IMR-90 (cell line): ENCODE results near the gene PEAK1. TPM values are rescaled to one million over a fixed set of nuclear protein-coding genes. Genes with fewer than 3 reads are reported as not detected.

ENCODE experiments used
- ATAC-seq: fragments of 200-7000 bp; cut with Tn5 transposase; 2 replicates; pipeline ENCODE4 v1.9.1; 2020; ENCODE audit warnings: low read depth, mild to moderate bottlenecking, moderate library complexity
- BruUV-seq: library from RNA; stranded (reverse); fragments of 400-500 nt; replicated peaks from 2 replicates; lab custom pipeline; 2021; lab: Mats Ljungman, UMichigan
- CTCF ChIA-PET: fragments of 300-600 bp; formaldehyde crosslinking; extraction: SDS; loops from one replicate; lab custom pipeline; 2021; ENCODE audit warnings: antibody characterized with exemption; lab: Yijun Ruan, JAX
- POLR2A ChIA-PET: fragments of 300-600 bp; sonication (Branson Sonifier 250); formaldehyde crosslinking; loops from one replicate; lab custom pipeline; 2022; ENCODE audit warnings: antibody characterized with exemption; ENCODE audit not compliant: unreplicated experiment; lab: Charles Lee
- DNase-seq: peaks from one replicate; pipeline ENCODE4 v3.0.0; 2013
- H2AFZ ChIP-seq: replicated peaks from 2 replicates; pipeline ENCODE3; 2013; ENCODE audit warnings: low read length, mild to moderate bottlenecking; ENCODE audit not compliant: poor library complexity
- H2AK5ac ChIP-seq: 2 replicates; pipeline ENCODE4 v1.6.1; 2013; ENCODE audit warnings: low read depth, low read length, inconsistent platforms
- H2AK9ac ChIP-seq: replicated peaks from 2 replicates; pipeline ENCODE3; 2013; ENCODE audit warnings: mild to moderate bottlenecking, low read depth, low read length, moderate library complexity; ENCODE audit not compliant: poor library complexity
- H2BK120ac ChIP-seq: 2 replicates; pipeline ENCODE4 v1.6.1; 2013; ENCODE audit warnings: low read depth, low read length, inconsistent platforms
- H2BK15ac ChIP-seq: 3 replicates; pipeline ENCODE4 v1.6.1; 2013; ENCODE audit warnings: low read depth, low read length, inconsistent platforms
- H2BK20ac ChIP-seq: 2 replicates; pipeline ENCODE4 v1.6.1; 2013; ENCODE audit warnings: low read depth, mild to moderate bottlenecking, inconsistent platforms, low read length, moderate library complexity
- H2BK5ac ChIP-seq: 2 replicates; pipeline ENCODE4 v1.6.1; 2013; ENCODE audit warnings: mild to moderate bottlenecking, low read depth, low read length, inconsistent platforms; ENCODE audit not compliant: poor library complexity, severe bottlenecking
- H3K14ac ChIP-seq: replicated peaks from 2 replicates; pipeline ENCODE4 v1.6.1; 2013; ENCODE audit warnings: low read depth, low read length, inconsistent platforms
- H3K18ac ChIP-seq: 2 replicates; pipeline ENCODE4 v1.6.1; 2013; ENCODE audit warnings: low read depth, low read length, control low read depth
- H3K23ac ChIP-seq: 2 replicates; pipeline ENCODE4 v1.6.1; 2013; ENCODE audit warnings: low read depth, low read length, inconsistent platforms
- H3K27ac ChIP-seq: 2 replicates; pipeline ENCODE4 v1.5.1; 2013; ENCODE audit warnings: mild to moderate bottlenecking, control low read depth, low read length; ENCODE audit not compliant: insufficient read depth
- H3K27me3 ChIP-seq: 2 replicates; pipeline ENCODE4 v1.6.1; 2013; ENCODE audit warnings: low read length; ENCODE audit not compliant: control insufficient read depth, insufficient read depth
- H3K36me3 ChIP-seq: 2 replicates; pipeline ENCODE4 v1.6.1; 2013; ENCODE audit warnings: low read length, mixed read lengths; ENCODE audit not compliant: control insufficient read depth, insufficient read depth
- H3K4ac ChIP-seq: 2 replicates; pipeline ENCODE4 v1.6.1; 2013; ENCODE audit warnings: low read depth, low read length, inconsistent platforms
- H3K4me1 ChIP-seq: 2 replicates; pipeline ENCODE4 v1.6.1; 2013; ENCODE audit warnings: low read length, mixed read lengths; ENCODE audit not compliant: control insufficient read depth, insufficient read depth
- H3K4me2 ChIP-seq: 2 replicates; pipeline ENCODE4 v1.6.1; 2013; ENCODE audit warnings: low read depth, mild to moderate bottlenecking, control low read depth, low read length, moderate library complexity
- H3K4me3 ChIP-seq: 2 replicates; pipeline ENCODE4 v1.5.1; 2013; ENCODE audit warnings: low read depth, mild to moderate bottlenecking, control low read depth, low read length, moderate library complexity; ENCODE audit not compliant: insufficient read depth
- H3K56ac ChIP-seq: 2 replicates; pipeline ENCODE4 v1.6.1; 2013; ENCODE audit warnings: low read length, inconsistent platforms; ENCODE audit not compliant: insufficient read depth; ENCODE audit errors: extremely low read depth
- H3K79me1 ChIP-seq, 2 experiments: 2 replicates each; pipeline ENCODE4 v1.6.1; 2013; ENCODE audit warnings: low read length in 2 of 2, inconsistent platforms in 1 of 2, low read depth in 1 of 2
- H3K9ac ChIP-seq: 2 replicates; pipeline ENCODE4 v1.6.1; 2013; ENCODE audit warnings: low read depth, low read length, control low read depth
- H3K9me1 ChIP-seq: 2 replicates; pipeline ENCODE4 v1.6.1; 2013; ENCODE audit warnings: low read length, inconsistent platforms; ENCODE audit not compliant: insufficient read depth
- H3K9me3 ChIP-seq: 2 replicates; pipeline ENCODE4 v1.6.1; 2013; ENCODE audit warnings: low read length; ENCODE audit not compliant: control insufficient read depth, insufficient read depth
- H4K20me1 ChIP-seq: 2 replicates; pipeline ENCODE4 v1.6.1; 2013; ENCODE audit warnings: low read length, inconsistent platforms; ENCODE audit not compliant: insufficient read depth
- H4K5ac ChIP-seq: 2 replicates; pipeline ENCODE4 v1.6.1; 2013; ENCODE audit warnings: mild to moderate bottlenecking, low read depth, low read length, control low read depth
- H4K8ac ChIP-seq, 2 experiments: 2 replicates each; pipeline ENCODE4 v1.6.1; 2013; ENCODE audit warnings: low read depth in 2 of 2, low read length in 2 of 2, control low read depth in 1 of 2, inconsistent platforms in 1 of 2
- H4K91ac ChIP-seq: 2 replicates; pipeline ENCODE4 v1.6.1; 2013; ENCODE audit warnings: low read depth, low read length, inconsistent platforms; ENCODE audit not compliant: insufficient read depth
- BHLHE40 ChIP-seq: fragments of 150-350 bp; IDR thresholded peaks from 2 replicates; pipeline ENCODE4 v1.6.1; 2016; ENCODE audit warnings: mild to moderate bottlenecking, low read depth, low read length
- CEBPB ChIP-seq: IDR thresholded peaks from 2 replicates; pipeline ENCODE4 v1.6.1; 2012; ENCODE audit warnings: low read depth, low read length, improper control_type of control experiment
- CHD1 ChIP-seq: IDR thresholded peaks from 2 replicates; pipeline ENCODE4 v1.6.1; 2012; ENCODE audit warnings: low read depth, low read length, improper control_type of control experiment
- FOS ChIP-seq: fragments of 150-350 bp; IDR thresholded peaks from 2 replicates; pipeline ENCODE4 v1.6.1; 2016; ENCODE audit warnings: low read depth, low read length
- MAZ ChIP-seq: IDR thresholded peaks from 2 replicates; pipeline ENCODE4 v1.6.1; 2012; ENCODE audit warnings: low read depth, mild to moderate bottlenecking, low read length, improper control_type of control experiment, moderate library complexity, borderline replicate concordance
- MXI1 ChIP-seq: IDR thresholded peaks from 2 replicates; pipeline ENCODE4 v1.6.1; 2012; ENCODE audit warnings: low read depth, mild to moderate bottlenecking, low read length, moderate library complexity, borderline replicate concordance
- NFE2L2 ChIP-seq: fragments of 150-350 bp; IDR thresholded peaks from 2 replicates; pipeline ENCODE4 v1.6.1; 2016; ENCODE audit warnings: low read depth, mild to moderate bottlenecking, low read length
- POLR2A ChIP-seq: IDR thresholded peaks from 2 replicates; pipeline ENCODE4 v1.6.1; 2012; ENCODE audit warnings: mild to moderate bottlenecking, low read depth, low read length
- RCOR1 ChIP-seq: IDR thresholded peaks from 2 replicates; pipeline ENCODE4 v1.6.1; 2012; ENCODE audit warnings: mild to moderate bottlenecking, low read length, improper control_type of control experiment; ENCODE audit not compliant: insufficient replicate concordance
- SMC3 ChIP-seq: fragments of 150-350 bp; IDR thresholded peaks from 2 replicates; pipeline ENCODE4 v1.6.1; 2016; ENCODE audit warnings: low read depth, mild to moderate bottlenecking, antibody characterized with exemption, low read length, moderate library complexity
- WGBS, 2 experiments: methylation state at CpG; one replicate each; pipeline versions ENCODE4 v1.1.5 to v1.1.7; 2013; ENCODE audit warnings: missing lambda C conversion rate in 2 of 2; ENCODE audit not compliant: insufficient read length in 1 of 2; ENCODE audit errors: extremely low coverage in 2 of 2; 5-methylcytosine and 5-hydroxymethylcytosine counted together
- dilution Hi-C: fragments of 300-500 bp; cut with HindIII; formaldehyde crosslinking; loops from one replicate; pipeline ENCODE4 v1.14.3; 2018; ENCODE audit warnings: low sequenced_read_pairs; ENCODE audit not compliant: unreplicated experiment
- in situ Hi-C: fragments of 300-500 bp; cut with MboI; formaldehyde crosslinking; loops from 3 replicates; pipeline ENCODE4 v1.14.3; 2019; ENCODE audit warnings: low sequenced_read_pairs, inconsistent platforms, mixed read lengths
- intact Hi-C: fragments of 100-400 bp; cut with micrococcal nuclease; formaldehyde crosslinking; loops from 2 replicates; pipeline ENCODE4 v1.10.0; 2022
- polyA plus RNA-seq, 3 experiments: library from polyadenylated mRNA; depleted of rRNA; stranded (reverse); fragments of >200 nt; gene quantifications; 2 replicates each; pipeline ENCODE4 v1.2.3, GENCODE V29; 2012; ENCODE audit warnings: low replicate concordance in 1 of 3
- total RNA-seq: library from RNA; depleted of rRNA; stranded (reverse); fragments of >200 nt; gene quantifications from 2 replicates; pipeline ENCODE4 v1.2.3, GENCODE V29; 2012
- TF ChIP-seq, protein P1 (sequence below): fragments of 150-350 bp; IDR thresholded peaks from 2 replicates; pipeline ENCODE4 v1.6.1; 2016; ENCODE audit warnings: low read depth, mild to moderate bottlenecking, low read length, moderate library complexity, borderline replicate concordance
- TF ChIP-seq, protein P2 (sequence below): conservative IDR thresholded peaks from 2 replicates; pipeline ENCODE4 v1.5.1; 2012; ENCODE audit warnings: mild to moderate bottlenecking, low read depth, low read length, improper control_type of control experiment
- TF ChIP-seq, protein P3 (sequence below): fragments of 150-350 bp; IDR thresholded peaks from 2 replicates; pipeline ENCODE4 v1.6.1; 2017; ENCODE audit warnings: mild to moderate bottlenecking, antibody characterized with exemption, low read length, low read depth

The PEAK1 gene
- total and polyA plus RNA-seq, 2 of the 4 experiments (the other 2 are of a cell fraction): 21.5 to 43.9 TPM

DNA sequence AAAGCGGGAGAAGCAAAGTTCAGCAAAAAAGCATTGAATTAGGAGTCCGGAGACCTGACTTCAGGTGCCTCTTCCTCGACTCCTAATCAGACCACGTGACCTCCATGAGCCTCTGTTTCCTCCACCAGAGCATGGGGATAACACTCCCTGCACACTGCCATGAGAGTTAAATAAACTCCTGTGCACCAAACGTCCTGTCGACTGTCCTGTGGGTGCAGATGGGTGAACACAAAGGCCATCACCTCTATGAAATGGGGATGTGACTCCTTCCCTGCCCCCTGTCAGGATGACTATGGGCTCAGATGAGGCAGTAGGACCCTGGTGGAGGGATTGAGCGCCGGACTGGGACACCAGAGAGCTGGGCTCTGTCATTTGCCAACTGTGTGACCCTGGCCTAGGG lies 335.5 kb downstream of the PEAK1 start:
- Histone ChIP-seq H2AK9ac (peak overlapping the region; percentile 23), H2BK20ac (peak overlapping the region; percentile 63), H3K27ac (no peak overlapping the region), H4K5ac (no peak overlapping the region), H2BK120ac (peak overlapping the region; percentile 2), H3K18ac (0 out of 2 replicates have a peak overlapping the region, but pooled peaks have one; percentile 13), H4K91ac (no peak overlapping the region), H3K4ac (peak overlapping the region; percentile 10), H3K4me3 (no peak overlapping the region), H2BK5ac (no peak overlapping the region), H3K4me1 (peaks cover 18% of the 10 kb centered on the region), H2AFZ (peak overlapping the region; percentile 13), H3K23ac (peak overlapping the region; percentile 35; the same call in 1 of the 2 replicates), H3K9me1 (peaks cover 13% of the 10 kb centered on the region), H3K27me3 (no peaks in the 10 kb centered on the region), H3K56ac (no peak overlapping the region), H3K14ac (peak overlapping the region; percentile 10), H2BK15ac (no peak overlapping the region), H4K8ac (no peak overlapping the region), H2AK5ac (peak overlapping the region; percentile 24; the same call in 1 of the 2 replicates), H3K4me2 (no peak overlapping the region), H3K9me3 (no peaks in the 10 kb centered on the region), H3K36me3 (no peaks in the 10 kb centered on the region), H3K9ac (no peak overlapping the region), H4K20me1 (no peaks in the 10 kb centered on the region), H3K79me1 (no peaks in the 10 kb centered on the region)
- no peak for TF ChIP-seq CEBPB
- TF ChIP-seq MXI1: no peak
- no peak for TF ChIP-seq MAZ
- TF ChIP-seq, protein P1, sequence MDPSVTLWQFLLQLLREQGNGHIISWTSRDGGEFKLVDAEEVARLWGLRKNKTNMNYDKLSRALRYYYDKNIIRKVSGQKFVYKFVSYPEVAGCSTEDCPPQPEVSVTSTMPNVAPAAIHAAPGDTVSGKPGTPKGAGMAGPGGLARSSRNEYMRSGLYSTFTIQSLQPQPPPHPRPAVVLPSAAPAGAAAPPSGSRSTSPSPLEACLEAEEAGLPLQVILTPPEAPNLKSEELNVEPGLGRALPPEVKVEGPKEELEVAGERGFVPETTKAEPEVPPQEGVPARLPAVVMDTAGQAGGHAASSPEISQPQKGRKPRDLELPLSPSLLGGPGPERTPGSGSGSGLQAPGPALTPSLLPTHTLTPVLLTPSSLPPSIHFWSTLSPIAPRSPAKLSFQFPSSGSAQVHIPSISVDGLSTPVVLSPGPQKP: no peak
- TF ChIP-seq FOS: no peak
- TF ChIP-seq CHD1: no peak
- TF ChIP-seq BHLHE40: no peak
- TF ChIP-seq NFE2L2: no peak
- TF ChIP-seq, protein P2, sequence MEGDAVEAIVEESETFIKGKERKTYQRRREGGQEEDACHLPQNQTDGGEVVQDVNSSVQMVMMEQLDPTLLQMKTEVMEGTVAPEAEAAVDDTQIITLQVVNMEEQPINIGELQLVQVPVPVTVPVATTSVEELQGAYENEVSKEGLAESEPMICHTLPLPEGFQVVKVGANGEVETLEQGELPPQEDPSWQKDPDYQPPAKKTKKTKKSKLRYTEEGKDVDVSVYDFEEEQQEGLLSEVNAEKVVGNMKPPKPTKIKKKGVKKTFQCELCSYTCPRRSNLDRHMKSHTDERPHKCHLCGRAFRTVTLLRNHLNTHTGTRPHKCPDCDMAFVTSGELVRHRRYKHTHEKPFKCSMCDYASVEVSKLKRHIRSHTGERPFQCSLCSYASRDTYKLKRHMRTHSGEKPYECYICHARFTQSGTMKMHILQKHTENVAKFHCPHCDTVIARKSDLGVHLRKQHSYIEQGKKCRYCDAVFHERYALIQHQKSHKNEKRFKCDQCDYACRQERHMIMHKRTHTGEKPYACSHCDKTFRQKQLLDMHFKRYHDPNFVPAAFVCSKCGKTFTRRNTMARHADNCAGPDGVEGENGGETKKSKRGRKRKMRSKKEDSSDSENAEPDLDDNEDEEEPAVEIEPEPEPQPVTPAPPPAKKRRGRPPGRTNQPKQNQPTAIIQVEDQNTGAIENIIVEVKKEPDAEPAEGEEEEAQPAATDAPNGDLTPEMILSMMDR: no peak
- TF ChIP-seq POLR2A: no peak
- TF ChIP-seq, protein P3, sequence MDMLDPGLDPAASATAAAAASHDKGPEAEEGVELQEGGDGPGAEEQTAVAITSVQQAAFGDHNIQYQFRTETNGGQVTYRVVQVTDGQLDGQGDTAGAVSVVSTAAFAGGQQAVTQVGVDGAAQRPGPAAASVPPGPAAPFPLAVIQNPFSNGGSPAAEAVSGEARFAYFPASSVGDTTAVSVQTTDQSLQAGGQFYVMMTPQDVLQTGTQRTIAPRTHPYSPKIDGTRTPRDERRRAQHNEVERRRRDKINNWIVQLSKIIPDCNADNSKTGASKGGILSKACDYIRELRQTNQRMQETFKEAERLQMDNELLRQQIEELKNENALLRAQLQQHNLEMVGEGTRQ: no peak
- no peak for TF ChIP-seq SMC3
- no peak for TF ChIP-seq RCOR1
- CTCF ChIA-PET: no interaction called here
- intact Hi-C loops (no loop called here), dilution Hi-C loops (no loop called here), in situ Hi-C loops (no loop called here)
- POLR2A ChIA-PET: no interaction called here
- 100% methylated on average over 3 of the region's 8 CpGs; no CpG with 5 or more reads in 1 of the 2 experiments for WGBS, 2 experiments
- DNase-seq: no peak
- no peak for ATAC-seq
- no TSS peak for BruUV-seq
